ENCODE measurements around the gene LRRC43.
"Not testable (repeated sequence)": the region's sequence is repeated elsewhere in the genome, so short reads cannot be mapped to it uniquely, and the experiment has no call there.

LRRC43 gene

DNA sequence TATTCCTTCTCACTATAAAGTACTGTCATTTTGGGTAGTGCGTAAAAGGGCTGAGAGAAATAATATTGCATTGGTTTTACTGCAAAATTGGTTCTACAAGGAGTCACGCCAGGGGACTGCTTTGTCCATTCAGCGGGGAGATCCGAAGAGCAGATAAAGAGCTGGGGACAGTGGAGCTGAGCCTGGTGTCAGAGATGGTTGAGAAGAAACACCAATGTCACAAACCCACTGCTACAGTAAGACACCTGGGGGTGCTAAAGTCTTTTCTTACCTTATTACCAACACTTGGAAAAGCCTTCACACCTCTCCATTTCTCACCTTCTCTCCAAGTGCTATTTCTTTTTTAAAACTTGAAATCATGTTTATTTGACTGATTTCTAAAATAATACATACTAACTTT is 23.0 kb upstream of the LRRC43 start:
- no peak for DNase-seq

DNA sequence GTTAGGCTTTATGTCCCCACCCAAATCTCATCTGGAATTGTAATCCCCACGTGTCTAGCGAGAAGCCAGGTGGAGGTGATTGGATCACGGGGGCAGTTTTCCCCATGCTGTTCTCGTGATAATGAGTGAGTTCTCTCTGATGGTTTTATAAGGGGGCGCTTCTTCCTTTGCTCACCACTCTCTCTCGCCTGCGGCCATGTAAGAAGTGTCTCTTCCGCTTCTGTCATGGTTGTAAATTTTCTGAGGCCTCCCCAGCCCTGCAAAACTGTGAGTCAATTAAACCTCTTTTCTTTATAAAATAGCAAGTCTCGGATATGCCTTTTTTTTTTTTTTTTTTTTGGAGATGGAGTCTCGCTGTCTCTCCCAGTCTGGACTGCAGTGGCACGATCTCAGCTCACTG is 22.2 kb upstream of the LRRC43 start:
- no peak for DNase-seq

DNA sequence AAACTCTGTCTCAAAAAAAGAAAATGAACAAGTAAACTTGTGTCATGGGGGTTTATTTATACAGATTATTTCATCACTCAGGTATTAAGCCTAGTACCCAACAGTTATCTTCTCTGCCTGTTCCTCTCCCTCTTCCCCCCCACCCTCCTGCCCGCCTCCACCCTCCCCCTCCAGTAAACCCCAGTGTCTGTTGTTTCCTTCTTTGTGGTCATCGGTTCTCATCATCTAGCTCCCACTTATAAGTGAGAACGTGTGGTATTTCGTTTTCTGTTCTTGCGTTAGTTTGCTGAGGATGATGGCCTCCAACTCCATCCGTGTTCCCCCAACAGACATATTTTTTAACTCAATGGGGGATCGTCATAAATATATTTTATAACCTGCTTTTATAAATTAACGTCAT is 21.2 kb upstream of the LRRC43 start:
- DNase-seq: no peak

DNA sequence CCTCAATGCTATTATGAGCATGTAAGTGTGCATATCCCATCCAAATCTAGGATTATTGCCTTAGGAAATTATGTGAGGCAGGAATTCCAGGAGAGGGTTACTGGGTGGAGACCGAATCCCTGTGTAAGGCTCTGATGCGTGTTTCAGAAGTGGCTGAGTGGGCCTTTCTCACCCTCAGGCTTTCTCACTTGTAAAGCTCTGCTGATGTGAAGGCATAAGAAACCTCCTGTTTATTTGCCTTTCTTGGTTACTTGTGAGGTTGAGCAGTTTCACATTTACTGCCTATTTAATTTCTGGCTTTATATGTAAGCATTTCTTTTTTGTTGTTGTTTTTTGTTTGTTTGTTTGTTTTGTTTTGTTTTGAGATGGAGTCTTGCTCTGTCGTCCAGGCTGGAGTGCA is 19.9 kb upstream of the LRRC43 start:
- DNase-seq: no peak

DNA sequence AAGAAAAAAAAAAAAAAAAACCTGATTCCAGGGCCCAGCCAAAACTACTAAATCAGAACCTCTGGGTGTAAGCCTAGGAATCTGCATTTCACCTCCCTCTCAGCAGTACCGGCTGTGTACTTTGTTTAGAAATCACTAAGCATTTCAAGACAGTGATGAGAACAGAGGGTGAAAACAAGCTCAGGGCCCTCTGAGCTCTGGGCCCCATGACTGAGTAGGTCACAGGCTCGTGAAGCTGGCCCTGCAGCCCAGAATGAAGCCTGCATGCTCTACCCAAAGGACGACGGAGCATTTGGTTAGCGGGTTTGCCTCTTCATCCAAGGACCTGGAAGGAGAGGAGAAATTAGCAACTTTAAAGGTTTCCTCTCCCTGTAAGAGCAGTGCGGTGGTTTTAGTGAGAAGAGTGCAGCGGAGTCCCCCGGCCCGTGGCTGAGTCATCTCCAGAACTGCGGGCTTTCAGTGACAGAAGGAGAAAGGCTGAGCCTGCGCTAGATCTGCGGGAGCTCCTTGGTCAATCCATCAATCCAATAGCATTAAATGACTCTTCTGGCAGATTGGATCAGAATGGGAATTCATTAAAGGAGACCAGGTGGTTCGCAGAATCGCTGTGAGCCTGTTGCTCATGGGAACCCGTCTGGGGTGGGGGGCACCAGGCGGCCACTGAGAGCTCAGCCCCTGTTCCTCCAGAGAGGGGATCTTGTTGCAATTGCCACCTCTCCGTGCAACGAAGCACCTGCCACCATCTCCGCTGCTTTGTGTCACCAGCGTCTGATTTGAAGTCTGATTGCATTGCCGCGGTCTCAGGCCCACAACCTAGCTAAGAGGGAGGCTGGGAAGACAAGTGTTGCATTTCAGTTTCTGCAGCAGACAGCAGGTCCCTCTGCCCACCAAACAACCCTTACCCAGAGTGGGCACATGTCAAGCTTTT is 16.2 kb upstream of the LRRC43 start:
- DNase-seq: no peak

DNA sequence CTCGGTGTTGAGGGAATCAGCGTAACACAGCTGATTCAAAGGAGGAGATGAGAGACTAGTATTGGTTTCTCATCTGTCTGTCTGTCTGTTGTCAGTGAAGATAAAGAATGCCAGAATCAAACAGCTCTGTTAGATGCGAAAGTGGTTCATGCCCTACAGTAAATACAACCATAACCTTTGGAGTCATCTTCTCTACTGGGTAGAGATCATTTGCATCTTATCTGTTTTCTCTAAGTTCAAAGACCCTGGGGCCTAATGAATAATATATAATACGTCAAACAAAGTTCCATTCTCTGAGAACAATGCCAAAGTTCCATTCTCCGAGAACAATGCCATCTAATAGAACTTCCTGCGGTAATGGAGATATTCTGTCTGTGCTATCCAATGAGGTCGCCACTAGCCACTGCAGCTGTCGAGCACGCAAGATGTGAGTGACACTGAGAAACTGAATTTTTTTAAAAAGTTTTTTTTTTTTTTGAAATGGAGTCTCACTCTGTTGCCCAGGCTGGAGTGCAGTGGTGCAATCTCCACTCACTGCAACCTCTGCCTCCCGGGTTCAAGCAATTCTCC is 15.5 kb upstream of the LRRC43 start:
- DNase-seq: no peak

DNA sequence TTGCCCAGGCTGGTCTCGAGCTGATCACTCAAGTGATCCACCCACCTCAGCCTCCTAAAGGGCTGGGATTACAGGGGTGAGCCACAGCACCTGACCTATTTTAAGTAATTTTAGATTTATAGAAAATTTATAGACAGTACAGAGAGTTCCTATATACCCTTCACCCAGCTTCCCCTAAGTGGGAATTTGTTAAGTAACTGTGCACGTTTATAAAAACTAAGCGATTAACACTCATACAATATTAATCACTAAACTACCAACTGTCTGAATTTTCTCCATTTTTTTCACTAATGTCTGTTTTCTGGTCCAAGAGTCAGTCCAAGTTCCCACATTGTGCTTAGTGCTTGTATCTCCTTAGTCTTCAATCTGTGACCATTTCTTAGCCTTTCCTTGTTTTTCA is 14.4 kb upstream of the LRRC43 start:
- DNase-seq: no peak

DNA sequence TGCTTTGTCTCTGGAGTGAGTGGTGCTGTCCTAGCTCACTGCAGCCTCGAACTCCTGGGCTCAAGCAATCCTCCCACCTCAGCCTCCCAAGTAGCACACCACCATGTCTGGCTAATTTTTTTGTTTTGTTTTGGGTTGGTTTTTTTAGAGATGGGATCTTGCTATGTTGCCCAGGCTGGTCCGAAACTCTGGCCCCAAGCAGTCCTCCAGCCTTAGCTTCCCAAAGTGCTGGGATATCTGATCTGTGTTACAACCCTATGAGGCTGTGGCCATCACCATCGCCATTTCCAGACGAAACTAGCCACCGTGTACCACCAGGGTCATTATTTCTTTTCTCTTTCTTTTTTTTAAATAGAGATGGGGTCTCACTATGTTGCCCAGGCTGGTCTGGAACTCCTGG is 11.5 kb upstream of the LRRC43 start:
- DNase-seq: no peak

DNA sequence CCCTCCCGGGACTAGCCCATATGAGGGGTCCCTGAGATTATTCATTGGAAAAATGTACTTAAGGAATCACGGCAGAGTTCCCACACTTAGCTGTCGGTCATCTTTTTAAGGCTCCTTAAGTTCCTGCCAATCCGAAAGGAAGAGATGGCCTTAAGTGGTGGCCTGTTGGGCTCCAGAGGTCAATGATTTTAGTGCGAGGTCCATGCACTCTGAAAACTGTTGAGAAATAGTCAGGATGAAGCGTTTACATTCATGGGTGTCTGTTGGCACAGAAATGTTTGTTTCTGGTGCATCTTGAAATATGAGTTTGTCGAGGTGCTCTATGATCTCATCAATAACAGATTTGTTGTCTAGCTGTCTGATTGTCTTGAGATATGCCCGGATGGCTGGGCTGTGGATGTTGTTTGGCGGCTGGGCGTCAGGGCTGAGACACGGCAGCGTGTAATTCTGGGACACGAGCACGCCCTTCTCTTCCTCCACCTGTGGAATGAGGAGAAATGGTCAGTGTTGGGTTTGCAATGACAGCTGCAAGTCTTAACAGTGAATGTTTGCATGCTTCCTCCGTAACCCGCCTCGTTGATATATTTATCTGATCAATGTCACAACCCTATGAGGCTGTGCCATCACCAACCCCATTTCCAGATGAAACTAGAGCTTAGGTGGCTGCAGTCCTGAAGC is 10.5 kb upstream of the LRRC43 start:
- no peak for DNase-seq

DNA sequence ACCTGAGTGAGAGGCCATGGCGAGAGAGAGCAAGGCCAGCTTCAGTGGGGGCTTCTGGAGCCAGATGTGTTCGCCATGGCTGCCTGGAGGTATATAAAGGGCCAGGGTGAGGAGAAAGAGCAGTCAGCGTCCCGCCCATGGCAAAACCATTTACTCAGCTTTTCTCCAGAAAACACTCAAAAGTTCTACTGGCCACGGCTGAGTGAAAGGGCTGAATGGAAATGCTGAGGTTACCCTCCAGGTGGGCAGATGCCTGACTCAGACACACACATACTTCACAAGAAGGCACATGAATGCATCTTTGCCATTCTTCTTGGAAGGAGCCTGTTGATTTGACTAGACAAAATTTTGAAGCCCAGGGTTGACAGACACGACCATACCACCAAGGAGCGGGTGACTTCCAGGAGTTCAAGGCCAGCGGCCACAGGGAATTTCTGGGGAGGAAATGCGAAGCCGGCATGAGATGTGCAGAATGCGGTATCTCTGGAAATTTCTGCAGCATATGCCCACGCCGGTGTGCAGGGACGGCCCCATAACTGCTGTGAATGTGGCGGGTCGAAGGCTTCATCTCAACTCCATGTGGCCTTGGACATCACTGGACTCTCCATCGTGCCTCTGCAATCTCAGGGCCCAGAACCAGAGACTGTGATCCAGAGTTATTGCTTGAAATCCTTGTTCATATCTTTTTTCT is 8.6 kb upstream of the LRRC43 start, which contains the start of gene IL31:
IL31 (minus strand) TSS at position 67 of the 691 bp plus-strand sequence; CDS start at position 18, 49 bp downstream.
- DNase-seq: no peak

DNA sequence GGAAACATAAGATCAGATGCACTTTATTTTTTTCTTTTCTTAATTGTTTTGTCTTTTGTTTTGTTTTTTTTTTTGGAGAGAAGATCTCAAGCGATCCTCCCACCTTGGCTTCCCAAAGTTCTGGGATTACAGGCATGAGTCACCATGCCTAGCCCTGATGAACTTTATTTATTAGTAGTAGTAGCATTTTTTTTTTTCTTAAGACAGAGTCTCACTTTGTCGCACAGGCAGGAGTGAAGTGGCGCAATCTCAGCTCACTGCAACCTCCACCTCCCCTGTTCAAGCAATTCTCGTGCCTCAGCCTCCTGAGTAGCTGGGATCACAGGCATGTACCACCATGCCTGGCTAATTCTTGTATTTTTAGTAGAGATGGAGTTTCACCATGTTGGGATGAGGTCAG is 6.5 kb upstream of the LRRC43 start:
- DNase-seq: not testable (repeated sequence)

DNA sequence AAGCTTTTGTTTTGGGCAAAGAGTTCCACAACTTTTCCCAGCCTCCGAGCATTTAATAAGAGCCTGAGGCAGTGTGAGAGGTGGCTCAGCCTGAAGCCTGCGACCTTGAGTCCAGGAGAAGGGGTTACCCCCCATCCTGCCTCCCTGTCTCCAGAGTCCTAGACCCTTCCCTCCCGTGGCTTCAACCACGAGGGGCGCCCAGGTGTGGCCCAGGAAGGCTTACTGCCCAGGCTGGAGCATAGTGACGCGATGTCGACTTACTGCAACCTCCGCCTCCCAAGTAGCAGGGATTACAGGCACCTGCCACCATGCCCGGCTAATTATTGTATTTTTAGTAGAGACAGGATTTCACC is 641 bp downstream of the LRRC43 start:
- DNase-seq: no peak

DNA sequence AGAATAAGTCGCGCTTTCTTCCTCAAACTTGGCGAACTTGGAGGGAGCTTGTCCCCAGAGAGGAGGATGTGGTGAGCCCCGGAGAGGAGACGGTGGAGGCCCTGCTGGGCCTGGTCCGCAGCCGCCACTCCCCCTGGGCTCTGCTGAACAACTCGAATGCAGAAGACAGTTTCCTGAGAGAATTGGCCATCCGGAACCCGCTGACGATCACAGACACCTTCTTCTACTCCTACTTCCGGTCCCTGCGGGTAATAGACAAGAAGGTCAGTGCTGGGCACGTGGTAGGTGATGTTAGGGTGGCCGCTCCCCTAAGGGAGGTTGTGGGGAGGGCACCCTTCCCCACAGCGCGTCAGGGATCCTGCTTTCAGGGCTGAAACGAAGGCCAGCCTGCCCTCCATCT is 1.6 kb downstream of the LRRC43 start:
- no peak for DNase-seq

DNA sequence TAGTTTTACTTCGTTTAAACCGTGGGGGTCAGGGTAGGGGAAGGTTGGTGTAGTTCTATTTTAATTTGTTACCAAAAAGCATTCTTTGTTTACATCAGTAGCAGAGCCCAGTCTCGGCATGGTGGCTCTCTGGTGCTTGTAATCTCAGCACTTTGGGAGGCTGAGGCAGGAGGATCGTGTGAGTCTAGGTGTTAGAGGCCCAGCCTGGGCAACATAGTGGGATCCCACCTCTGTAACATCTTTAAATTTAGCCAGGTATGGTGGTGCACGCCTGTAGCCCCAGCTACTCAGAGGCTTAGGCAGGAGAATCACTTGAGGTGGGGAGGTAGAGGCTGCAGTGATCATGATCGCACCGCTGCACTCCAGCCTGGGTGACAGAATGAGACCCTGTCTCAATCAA is 2.2 kb downstream of the LRRC43 start:
- no peak for DNase-seq

DNA sequence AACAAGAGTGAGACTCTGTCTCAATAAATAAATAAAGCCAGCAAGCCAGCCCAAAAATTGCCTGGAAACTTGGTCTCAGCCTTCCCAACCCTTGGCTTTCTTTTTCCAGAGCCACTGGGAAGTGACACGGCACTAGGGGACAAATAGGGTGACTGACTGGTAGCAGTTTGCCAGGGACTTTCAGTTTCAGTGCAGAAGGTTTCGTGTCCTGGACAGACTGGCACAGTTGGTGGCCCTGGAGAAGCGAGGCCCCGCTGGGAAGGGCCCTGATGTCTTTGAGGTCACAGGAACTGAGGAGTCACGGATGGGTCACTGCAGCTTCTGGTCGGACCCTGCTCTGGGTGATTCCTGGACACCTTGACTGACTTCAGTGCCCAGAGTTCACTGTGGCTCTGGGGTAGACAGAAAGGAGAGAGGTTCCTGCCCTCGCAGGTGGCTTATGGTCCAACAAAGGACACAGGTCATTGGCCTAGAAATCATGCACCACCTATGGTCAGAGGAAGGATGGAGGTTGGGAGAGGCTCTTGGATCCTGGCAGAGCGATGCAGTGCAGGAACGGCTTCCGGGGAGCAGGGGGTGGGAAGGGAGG is 2.7 kb downstream of the LRRC43 start:
- DNase-seq: no peak

DNA sequence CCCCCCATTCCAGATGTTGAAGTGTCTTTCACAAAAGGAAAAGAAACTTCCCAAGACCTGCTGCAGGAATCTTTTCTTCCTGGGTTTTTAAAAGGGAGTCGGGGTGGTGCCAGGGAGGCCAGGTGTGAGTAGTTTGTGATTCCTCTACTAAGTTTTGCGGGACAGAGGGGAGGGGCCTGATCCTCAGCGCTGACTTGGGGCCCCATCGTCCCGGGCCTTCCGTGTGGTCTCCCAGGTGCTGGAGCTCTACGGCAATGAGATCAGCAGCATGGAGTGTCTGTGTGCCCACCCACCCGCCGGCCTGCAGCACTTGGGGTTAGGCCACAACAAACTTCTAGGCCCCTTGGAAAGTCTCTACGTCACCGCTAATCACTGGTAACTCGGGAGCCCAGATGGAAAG is 4.5 kb downstream of the LRRC43 start:
- DNase-seq: no peak

DNA sequence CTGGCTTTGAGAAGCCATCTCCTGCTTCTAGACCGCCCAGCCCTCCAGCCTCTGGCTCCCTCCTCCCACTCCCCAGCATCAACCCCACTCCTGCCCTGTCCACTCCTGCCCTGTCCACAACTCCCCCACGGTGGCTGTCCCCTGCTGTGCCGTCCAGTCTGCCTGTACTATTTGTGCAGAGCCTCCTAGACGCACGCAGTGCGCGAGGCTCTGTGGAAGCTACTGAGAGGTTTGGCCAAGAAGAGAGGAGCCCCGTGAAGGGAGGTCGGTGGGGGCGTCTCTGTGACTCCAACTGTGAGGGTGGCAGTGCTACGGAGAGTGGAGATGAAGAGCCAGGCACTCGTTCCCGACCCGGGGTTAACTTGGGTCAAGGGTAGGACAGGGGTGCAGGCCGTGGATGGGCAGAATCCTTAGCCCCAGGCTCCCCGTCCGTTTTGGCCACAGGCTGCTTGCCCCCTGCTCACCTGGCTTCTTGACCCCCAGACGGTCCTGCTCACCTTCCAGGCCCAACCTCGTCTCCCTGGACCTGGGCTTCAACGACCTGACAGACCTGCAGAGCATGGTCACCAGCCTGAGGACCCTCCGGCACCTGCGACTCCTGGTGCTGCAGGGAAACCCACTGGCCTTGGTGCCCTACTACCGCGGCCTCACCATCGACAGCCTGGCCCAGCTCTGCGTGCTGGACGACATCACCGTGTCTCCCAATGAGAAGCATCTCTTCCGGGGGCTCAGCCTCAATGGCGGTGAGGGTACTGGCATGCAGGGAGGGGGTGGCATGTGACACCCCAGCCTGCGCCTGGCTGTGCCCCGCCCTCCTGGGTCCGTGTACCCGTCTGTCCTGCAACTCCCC is 6.9 kb downstream of the LRRC43 start:
- DNase-seq: no peak

DNA sequence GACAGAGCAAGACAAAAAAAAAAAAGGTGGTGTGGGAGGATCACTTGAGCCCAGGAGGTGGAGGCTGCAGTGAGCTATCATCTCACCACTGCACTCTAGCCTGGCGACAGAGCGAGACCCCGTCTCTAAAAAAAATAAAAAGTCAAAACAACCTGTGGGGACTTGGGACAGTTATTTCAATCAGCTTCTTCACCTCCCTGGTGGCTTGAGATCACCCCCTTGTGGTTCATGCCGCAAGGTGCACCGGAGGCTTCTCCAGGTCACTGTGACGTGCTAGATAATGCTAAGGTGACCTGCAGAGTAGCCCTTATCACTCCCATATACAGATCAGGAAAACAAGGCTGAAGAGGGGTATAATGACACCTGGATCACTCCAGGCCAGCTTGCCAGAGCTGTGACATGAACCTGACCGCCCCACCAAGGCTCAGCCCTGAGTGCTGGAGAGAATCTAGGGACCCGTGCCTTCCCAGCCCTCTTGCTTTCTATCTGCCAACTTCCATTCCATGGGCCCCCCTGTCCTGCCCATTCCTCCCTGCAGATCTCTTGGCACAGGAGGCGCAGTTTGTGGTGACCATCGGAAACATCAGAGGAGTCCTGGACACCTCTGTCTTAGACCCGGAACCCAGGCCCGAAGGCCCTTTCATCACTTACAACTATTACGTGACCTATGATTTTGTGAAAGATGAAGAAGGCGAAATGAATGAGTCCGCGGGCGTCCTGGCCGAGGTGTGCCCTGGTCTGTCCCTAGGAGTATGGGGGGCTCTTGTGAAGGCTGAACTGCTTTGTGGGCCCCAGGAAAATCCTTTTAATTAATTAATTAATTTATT is 8.1 kb downstream of the LRRC43 start:
- peak; percentile 21 to 59 for DNase-seq

DNA sequence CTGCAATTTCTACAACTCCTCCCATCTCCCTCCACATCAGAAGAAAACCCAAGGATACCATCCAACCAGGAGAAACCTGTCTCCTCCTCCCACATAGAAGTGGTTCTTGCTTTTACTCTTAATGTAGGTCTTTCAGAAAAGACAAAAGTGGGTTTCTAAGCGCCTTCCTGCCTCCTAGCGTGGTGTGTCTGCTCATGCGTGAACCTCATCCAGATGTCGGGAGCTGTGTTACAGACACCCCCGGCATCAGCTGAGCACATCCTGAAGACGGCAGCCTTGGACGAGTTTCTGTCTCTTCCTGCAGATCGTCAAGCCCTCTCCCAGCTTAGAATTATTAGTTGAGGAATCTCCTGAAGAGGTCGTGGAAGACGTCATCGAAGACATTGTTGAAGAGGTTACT is 9.5 kb downstream of the LRRC43 start:
- no peak for DNase-seq

DNA sequence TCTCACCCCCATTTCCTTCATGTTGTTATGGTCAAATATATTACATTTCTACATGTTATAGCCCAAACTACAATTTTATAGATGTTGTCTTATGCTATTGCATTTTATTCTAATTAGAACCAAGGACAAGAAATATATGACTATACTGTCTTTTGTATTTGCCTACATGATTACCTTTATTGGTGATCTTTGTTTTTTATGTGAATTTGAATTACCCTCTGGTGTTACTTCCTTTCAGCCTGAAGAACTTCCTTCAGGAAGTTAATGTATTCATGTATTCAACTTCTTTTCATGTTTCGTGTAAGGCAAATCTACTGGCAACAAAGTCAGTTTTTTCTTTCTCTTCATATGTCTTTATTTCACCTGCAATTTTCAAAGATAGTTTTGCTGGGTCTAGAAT is 11.9 kb downstream of the LRRC43 start:
- no peak for DNase-seq

DNA sequence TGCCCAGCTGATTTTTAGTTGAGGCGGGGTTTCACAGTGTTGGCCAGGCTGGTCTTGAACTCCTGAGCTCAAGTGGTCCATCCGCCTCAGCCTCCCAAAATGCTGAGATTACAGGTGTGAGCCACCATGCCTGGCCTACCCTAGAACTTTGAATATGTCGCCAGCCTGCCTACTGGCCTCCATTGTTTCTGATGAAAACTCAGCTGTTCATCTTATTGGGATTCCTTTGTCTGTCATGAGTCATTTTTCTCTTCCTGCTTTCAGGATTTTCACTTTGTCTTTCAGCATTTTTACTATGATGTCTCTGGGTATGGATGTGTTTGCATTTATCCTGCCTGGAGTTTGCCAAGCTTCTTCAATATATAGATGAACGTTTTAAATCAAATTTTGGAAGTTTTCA is 12.5 kb downstream of the LRRC43 start:
- no peak for DNase-seq

Measured in SW 1271 (cell line).